K562 (cell line): ENCODE results near the gene CRELD2.

Experiments
- ATF2 ChIP-seq: sonication (generic); formaldehyde crosslinking; IDR thresholded peaks from 2 replicates; pipeline ENCODE4 v1.8.1; 2022; ENCODE audit warnings: missing genetic modification reagents
- CBX5 ChIP-seq: IDR thresholded peaks from 2 replicates; pipeline ENCODE4 v1.6.1; 2014; ENCODE audit warnings: low read depth, borderline replicate concordance
- CTCF ChIP-seq, 3 experiments: IDR thresholded peaks in 2 of 3; conservative IDR thresholded peaks in 1 of 3; 2 replicates each; pipeline ENCODE4 v1.5.1; 2011 to 2012; ENCODE audit warnings: low read length in 3 of 3, mild to moderate bottlenecking in 3 of 3, control low read depth in 2 of 3, improper control_type of control experiment in 1 of 3, inconsistent platforms in 1 of 3, low read depth in 1 of 3, mixed read lengths in 1 of 3, moderate library complexity in 1 of 3; ENCODE audit not compliant: insufficient read depth in 2 of 3
- EP300 ChIP-seq: IDR thresholded peaks from 2 replicates; pipeline ENCODE4 v1.6.1; 2012; ENCODE audit warnings: low read length, improper control_type of control experiment
- FOS ChIP-seq: IDR thresholded peaks from 3 replicates; pipeline ENCODE4 v1.6.1; 2011; ENCODE audit not compliant: insufficient read length; ENCODE audit errors: extremely low read depth
- HDAC1 ChIP-seq, 2 experiments: fragments of 450-650 bp; IDR thresholded peaks; 2 replicates each; pipeline ENCODE4 v1.6.1; 2016 to 2017; ENCODE audit warnings: inconsistent platforms in 1 of 2, mild to moderate bottlenecking in 1 of 2, moderate library complexity in 1 of 2
- HDAC2 ChIP-seq: fragments of 450-650 bp; IDR thresholded peaks from 2 replicates; pipeline ENCODE4 v1.6.1; 2016; ENCODE audit warnings: mild to moderate bottlenecking
- LARP7 ChIP-seq: fragments of 450-650 bp; IDR thresholded peaks from 2 replicates; pipeline ENCODE4 v1.6.1; 2016
- RBFOX2 ChIP-seq: fragments of 200-400 bp; formaldehyde crosslinking; IDR thresholded peaks from 2 replicates; pipeline ENCODE4 v1.6.1; 2017; ENCODE audit warnings: low read depth, mild to moderate bottlenecking, low read length, moderate library complexity
- ZBTB33 ChIP-seq: sonication (generic); formaldehyde crosslinking; IDR thresholded peaks from 2 replicates; pipeline ENCODE4 v1.8.1; 2023; ENCODE audit warnings: mild to moderate bottlenecking, missing genetic modification reagents
- ZBTB8A ChIP-seq: fragments of 450-650 bp; IDR thresholded peaks from 2 replicates; pipeline ENCODE4 v1.6.1; 2018; ENCODE audit warnings: mild to moderate bottlenecking, moderate library complexity; ENCODE audit not compliant: partially characterized antibody
- ZNF354B ChIP-seq: fragments of 250-450 bp; sonication (Bioruptor Pico); IDR thresholded peaks from 2 replicates; pipeline ENCODE4 v1.4.0; 2020
- ZSCAN29 ChIP-seq: fragments of 450-650 bp; IDR thresholded peaks from 2 replicates; pipeline ENCODE4 v1.6.1; 2017
- TF ChIP-seq, protein P1 (sequence below): sonication (generic); formaldehyde crosslinking; IDR thresholded peaks from 2 replicates; pipeline ENCODE4 v1.8.0; 2022; ENCODE audit warnings: missing genetic modification reagents, mild to moderate bottlenecking, moderate library complexity, borderline replicate concordance

DNA sequence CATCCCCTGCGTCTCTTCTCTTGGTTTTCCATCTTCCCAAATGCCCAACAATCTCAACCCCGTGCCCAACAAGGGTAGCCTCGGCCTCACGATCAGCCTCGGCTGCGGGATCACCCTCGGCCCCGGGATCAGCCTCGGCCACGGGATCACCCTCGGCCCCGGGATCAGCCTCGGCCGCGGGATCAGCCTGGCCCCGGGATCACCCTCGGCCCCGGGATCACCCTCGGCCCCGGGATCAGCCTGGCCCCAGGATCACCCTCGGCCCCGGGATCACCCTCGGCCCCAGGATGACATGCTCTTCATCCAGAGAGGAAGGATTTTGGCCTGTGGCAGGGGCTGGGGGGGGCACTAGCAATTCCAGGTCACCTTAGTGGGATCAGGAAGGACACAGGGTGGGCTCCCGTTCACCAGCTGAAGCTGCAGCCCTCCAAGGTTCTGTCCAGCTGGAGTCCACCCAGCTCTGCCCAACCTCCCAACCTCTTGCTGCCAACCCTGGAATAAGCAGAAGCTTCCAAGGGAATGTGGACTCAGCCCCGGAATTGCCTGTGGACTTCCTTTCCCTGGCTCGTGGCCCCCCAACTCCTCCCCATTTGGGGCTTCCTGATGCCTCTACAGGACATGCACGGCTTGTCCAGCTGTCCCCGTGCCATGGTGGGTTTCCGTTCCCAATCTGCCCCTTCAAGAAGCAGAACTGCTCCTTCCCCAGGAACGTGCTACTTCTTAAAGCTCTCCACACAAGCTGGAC lies 6.4 kb upstream of the CRELD2 start:
- TF ChIP-seq LARP7 (no peak), ATF2 (CRISPR knock-in tag) (no peak), FOS (no peak), HDAC1 (IDR thresholded peaks at IDR 0.05) (no peak), CTCF (IDR thresholded peaks at IDR 0.05 in 2 of 3, conservative IDR thresholded peaks at IDR 0.05 in 1 of 3; ENCODE audit: insufficient read depth in 2 of 3, low read depth in 1 of 3, low read length in 3 of 3) (no peak), RBFOX2 (no peak), ZNF354B (CRISPR knock-in tag) (no peak), ZBTB33 (CRISPR knock-in tag) (no peak), ZBTB8A (no peak), ZSCAN29 (no peak), EP300 (no peak), CBX5 (no peak), HDAC2 (no peak)
- TF ChIP-seq, protein P1, sequence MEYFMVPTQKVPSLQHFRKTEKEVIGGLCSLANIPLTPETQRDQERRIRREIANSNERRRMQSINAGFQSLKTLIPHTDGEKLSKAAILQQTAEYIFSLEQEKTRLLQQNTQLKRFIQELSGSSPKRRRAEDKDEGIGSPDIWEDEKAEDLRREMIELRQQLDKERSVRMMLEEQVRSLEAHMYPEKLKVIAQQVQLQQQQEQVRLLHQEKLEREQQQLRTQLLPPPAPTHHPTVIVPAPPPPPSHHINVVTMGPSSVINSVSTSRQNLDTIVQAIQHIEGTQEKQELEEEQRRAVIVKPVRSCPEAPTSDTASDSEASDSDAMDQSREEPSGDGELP (CRISPR knock-in tag) = no peak
